GM19025 (cell line): Measurements from ENCODE around the gene SLC38A3.
"Not testable (repeated sequence)": the region's sequence is repeated elsewhere in the genome, so short reads cannot be mapped to it uniquely, and the experiment has no call there.

ENCODE experiments used
- ATAC-seq: cut with Tn5 transposase; IDR thresholded peaks from one replicate; pipeline ENCODE4 v1.9.1; 2021; ENCODE audit warnings: mild to moderate bottlenecking, low read depth, moderate library complexity; ENCODE audit not compliant: unreplicated experiment

SLC38A3 gene

DNA sequence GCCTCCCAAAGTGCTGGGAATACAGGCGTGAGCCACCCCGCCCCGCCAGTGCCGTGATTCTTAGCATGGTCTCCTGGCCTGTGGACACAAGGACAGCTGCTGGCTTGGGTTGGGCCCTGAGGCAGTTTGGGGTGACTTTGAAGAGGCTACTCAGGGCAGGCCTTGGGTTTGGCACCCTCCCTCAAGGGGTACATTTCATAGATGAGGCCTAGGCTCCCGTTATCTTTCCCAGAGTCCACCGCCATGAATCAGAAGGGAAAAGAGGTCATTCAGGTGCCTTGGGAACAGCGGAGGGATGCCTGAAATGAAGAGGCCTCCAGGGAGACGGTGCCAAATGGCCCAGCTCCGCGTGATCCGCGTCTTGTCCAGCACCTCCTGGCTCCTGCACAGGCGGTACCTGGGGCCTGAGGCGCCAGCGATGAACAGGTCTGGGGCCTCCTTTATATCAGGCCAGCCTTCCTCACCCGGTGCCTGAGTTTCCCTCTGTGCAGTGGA is 40.2 kb downstream of the SLC38A3 start:
- no peak for ATAC-seq

DNA sequence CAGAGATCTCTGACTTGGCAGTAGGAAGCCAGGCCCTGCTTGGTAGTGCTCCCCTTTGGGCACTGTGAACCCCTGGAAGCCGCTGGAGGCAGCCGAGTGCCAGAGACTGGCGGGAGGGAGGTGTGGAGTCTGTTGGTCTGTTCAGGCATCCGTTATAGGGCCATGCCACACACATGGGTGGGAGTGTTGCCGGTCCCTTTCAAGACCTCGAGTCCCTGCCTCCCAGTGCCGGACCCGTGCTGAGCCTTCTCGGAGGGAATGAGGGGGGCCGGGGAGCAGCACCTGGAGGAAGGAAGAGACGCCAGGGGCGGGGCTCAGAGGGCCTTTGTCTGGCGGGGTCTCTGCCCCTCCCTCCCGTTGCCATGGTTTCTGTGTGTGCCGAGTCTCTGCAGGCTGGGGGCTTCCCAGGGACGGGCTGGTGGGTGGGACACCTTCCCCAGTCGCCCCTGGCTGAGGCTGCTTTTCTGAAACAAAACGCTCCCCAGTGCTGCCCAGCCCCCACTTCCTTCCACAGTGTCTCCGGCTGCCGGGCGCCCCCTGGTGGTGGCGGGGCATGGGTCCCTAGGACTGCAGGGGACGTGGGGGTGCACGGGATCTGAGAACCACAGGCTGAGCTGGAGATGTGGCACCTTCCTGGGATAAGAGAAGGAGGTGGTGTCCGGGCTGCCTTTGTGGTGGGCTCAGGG is 40.9 kb downstream of the SLC38A3 start:
- peak; percentile 62 for ATAC-seq

GRCh38 chr3:50246517-50246954 is 41.5 kb downstream of the SLC38A3 start:
- peak; percentile 45 for ATAC-seq

- ATAC-seq, result no peak
Observed at GRCh38 chr3:50248387-50248786, 43.3 kb downstream of the SLC38A3 start.

DNA sequence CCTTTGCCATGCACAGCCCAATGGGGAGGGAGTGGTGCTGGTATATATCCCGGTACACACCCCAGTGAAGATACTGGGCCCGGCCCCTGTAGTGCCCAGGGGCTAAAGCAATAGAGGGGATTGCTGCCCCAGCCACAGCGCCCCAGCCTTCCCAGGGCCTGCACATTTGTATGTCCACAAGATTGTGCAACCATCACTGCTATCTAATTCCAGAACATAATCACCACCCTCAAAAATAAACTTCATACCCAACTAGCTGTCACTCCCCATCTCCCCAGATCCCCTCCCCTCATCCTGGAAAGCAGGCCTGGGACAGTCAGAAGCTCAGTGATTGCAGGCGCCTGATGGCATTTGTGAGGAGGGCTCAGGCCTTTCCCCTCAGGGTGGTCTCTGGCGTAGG is 44.4 kb downstream of the SLC38A3 start:
- ATAC-seq, result no peak

GRCh38 chr3:50250514-50250913 is 45.4 kb downstream of the SLC38A3 start:
- no peak for ATAC-seq

DNA sequence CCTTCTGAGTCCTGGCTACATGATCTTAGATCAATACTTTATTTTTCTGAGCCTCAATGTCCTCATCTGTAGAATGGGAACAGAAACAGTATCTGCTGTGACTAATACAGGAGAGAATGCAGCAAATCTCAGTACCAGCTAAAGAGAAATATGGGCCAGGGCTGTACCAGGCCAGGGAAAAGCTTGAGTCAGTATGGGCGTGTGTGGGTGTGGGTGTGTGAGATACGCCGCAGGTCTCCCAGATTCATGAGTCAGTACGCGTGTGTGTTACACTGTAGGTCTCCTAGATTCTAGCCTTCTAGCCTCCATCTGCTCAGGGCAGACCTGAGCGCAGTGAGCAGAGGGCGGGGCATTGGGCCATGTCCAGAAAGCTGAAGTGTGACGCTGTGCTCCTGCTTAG is 46.1 kb downstream of the SLC38A3 start:
- no peak for ATAC-seq

DNA sequence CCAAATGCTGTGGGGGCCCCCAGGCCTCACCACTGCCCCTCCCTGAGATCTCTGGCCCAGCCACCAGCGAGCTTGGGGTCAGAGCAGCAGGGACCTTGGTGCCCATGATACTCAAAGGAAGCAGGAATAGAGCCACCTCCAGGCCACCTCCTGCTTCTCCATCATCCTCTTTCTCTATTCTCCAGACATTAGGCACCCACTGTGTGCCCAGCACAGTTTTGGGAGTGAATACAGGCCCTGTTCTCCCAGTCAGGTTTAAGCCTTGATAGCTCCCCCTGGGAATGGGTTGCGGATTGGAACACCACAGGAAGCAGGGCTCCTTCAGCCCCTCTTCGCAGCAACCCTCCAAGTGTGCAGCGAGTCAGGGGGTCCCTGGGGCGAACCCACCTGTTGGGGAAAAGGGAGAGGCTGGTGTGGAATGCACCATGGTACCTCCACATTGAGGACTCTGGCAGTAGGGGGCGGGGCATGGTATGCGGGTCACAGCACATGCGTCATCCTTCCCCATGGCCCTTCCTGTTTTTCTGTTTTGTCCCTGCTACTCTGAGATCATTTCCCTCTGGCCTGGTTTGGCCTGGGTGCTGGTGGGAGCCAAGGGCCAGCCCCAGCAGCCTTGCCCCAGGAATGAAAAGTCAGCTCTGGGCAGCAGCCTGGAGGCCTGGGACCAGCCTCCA is 49.6 kb downstream of the SLC38A3 start:
- no peak for ATAC-seq

- ATAC-seq, result no peak
Observed at GRCh38 chr3:50255251-50255615, 50.2 kb downstream of the SLC38A3 start.

DNA sequence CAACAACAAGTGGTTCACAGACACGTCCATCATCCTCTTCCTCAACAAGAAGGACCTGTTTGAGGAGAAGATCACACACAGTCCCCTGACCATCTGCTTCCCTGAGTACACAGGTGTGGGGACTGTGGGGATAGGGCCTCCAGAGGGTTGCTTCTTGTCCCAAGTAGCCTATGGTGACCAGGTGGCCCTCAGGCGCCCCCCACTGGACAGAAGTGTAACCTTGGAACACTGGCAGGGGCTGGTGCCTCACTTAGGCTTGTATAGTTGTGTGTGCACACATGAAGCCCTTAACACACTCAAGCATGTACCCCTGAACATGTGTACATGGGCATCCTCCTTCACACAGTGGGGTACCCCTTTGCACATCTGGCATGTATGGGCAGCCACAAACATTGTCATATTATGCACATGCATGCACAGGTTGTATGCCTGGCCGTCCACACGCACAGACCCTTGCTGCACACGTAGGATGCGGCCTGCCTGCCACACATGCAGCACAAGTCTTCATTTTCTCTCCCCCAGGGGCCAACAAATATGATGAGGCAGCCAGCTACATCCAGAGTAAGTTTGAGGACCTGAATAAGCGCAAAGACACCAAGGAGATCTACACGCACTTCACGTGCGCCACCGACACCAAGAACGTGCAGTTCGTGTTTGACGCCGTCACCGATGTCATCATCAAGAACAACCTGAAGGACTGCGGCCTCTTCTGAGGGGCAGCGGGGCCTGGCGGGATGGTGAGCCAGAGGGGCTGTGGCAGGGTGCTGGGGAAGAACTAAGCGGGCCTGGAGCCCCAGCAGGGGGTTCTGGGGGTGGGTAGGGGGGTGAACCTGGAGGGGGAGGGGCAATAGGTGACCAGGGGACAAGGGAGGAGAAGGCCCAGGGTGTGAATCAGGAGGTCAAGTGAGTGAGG is 52.2 kb downstream of the SLC38A3 start:
- ATAC-seq, result no peak

DNA sequence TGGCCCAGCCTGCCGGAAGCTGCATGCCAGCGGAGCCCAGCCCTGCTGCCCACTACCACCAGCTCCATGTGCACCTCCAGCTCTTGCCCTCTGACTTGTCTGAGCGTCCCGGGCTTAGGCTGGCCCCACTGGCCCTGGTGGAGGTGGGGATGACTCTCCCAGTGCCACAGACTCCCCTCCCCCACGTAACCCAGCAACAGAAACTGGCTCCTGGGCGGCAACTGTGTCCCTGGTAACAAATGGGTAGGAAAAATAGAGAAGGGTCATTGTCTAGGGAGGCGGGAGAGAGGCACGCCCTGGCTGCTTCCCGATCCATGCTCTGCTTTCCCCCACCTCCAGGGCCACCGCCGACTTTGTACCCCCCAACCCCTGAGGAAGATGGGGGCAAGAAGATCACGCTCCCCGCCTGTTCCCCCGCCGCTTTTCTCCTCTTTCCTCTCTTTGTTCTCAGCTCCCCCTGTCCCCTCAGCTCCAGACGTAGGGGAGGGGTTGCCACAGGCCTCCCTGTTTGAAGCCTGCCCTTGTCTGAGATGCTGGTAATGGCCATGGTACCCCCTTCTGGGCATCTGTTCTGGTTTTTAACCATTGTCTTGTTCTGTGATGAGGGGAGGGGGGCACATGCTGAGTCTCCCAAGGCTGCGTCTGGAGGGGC is 53.1 kb downstream of the SLC38A3 start:
- ATAC-seq, result no peak

- no peak for ATAC-seq
Observed at GRCh38 chr3:50258979-50259378, 53.9 kb downstream of the SLC38A3 start.

DNA sequence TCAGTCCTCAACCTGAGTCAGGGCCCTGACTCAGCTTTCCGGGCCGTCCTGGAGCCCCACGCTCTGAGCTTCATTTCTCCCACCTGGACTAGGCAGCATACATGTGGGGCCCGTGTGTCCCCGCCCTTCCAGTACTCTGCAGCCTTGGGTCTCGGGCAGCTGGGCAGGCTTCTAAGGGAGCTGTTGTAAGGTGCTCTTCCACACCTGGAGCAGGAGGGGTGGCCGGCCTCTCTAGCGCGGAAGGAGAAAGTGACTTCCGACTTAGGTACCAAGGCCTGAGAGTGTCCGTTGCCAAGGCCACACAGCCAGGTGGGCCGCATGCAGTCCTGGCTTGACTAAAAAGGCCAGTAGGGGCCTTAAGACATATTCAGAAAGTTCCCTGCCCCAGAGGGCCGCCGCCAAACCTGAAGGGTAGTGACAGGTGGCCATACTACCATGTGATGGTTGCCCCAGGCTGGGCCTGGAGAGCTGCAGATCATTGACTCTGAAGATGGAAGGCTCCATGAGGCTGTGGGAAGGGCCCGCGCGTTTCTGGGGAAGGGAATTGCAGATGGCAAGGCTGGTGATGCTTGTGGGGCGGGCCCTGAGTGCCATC is 54.5 kb downstream of the SLC38A3 start:
- peak; percentile 14 for ATAC-seq

- peak; percentile 87 for ATAC-seq
Observed at GRCh38 chr3:50260027-50260941, 55.2 kb downstream of the SLC38A3 start.

- no peak for ATAC-seq
Observed at GRCh38 chr3:50260942-50261441, 55.9 kb downstream of the SLC38A3 start.

GRCh38 chr3:50261505-50261904 is 56.4 kb downstream of the SLC38A3 start:
- no peak for ATAC-seq

DNA sequence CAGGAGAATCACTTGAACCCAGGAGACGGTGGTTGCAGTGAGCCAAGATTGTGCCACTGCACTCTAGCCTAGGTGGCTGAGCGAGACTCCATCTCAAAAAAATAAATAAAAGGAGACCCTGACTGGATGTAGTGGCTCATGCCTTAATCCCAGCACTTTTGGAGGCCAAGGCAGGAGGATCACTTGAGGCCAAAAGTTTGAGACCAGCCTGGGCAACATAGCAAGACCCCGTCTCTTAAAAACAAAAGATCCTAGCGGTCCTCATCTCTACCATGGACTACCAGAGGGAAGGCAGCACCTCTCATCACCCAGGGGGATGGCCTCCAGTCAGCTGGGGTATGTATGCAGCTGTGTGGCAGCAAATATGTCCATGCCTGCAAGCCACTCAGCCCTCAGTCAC is 57.1 kb downstream of the SLC38A3 start:
- not testable (repeated sequence) for ATAC-seq

DNA sequence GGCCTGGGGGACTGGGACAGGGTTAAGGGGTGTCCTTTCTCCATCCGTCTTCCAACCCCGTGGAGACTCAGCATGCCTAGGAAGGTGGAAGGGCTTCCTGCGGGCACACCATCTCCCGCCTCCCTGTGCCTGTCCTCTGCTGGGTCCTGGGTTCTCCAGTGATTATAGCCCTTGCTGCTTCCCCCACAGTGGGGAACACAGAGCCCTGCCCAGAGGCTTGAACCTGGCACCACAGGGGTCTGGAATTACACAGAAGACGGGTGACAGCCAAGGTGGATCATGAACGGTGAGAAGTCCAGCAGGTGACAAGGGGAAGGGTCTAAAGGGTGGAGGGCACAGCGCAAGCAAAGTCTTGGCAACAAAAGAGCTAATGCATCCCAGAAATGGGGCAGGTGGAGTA is 57.7 kb downstream of the SLC38A3 start:
- ATAC-seq, result no peak
